IPS-20b (cell line): ENCODE measurements around the gene UNC5A.

Experiments used
- H3K27ac ChIP-seq: one replicate; pipeline ENCODE4 v1.5.1; 2013; ENCODE audit warnings: low read length
- H3K27me3 ChIP-seq: 2 replicates; pipeline ENCODE4 v1.6.1; 2013; ENCODE audit warnings: mild to moderate bottlenecking, low read length, inconsistent platforms; ENCODE audit not compliant: insufficient read depth
- H3K36me3 ChIP-seq: 2 replicates; pipeline ENCODE4 v1.6.1; 2013; ENCODE audit warnings: low read depth, mild to moderate bottlenecking, inconsistent platforms, low read length, moderate library complexity; ENCODE audit not compliant: insufficient read depth
- H3K4me1 ChIP-seq: 2 replicates; pipeline ENCODE4 v1.6.1; 2013; ENCODE audit warnings: mild to moderate bottlenecking, control low read depth, inconsistent platforms, low read length, moderate library complexity; ENCODE audit not compliant: insufficient read depth
- H3K4me3 ChIP-seq: 2 replicates; pipeline ENCODE4 v1.5.1; 2013; ENCODE audit warnings: mild to moderate bottlenecking, low read length, inconsistent platforms
- H3K9ac ChIP-seq: 2 replicates; pipeline ENCODE4 v1.6.1; 2013; ENCODE audit warnings: low read depth, mild to moderate bottlenecking, inconsistent platforms, low read length, moderate library complexity
- H3K9me3 ChIP-seq: 2 replicates; pipeline ENCODE4 v1.6.1; 2013; ENCODE audit warnings: mild to moderate bottlenecking, low read depth, low read length, inconsistent platforms; ENCODE audit not compliant: insufficient read depth

UNC5A gene

DNA sequence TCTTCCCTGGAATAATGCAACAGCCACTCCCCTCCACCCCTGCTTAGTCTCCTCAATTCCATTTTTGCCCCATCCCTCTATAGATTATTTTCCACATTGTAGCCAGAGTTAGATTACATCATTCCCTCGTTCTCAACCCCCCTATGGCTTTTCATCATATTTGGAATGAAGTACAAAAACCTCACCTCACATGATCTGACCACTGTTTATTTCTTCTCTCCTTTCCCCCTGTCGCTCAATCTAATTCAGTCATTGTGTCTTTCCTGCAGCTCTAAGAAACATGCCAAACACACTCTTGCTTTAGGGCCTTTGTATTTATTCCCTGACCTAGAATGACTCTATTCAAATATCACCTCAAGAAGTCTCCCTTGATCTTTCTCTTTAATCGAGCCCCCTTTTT is 111.4 kb downstream of the UNC5A start:
- peaks cover 12% of the 10 kb centered on the region; the same call in 1 of the 2 replicates for H3K36me3 ChIP-seq

DNA sequence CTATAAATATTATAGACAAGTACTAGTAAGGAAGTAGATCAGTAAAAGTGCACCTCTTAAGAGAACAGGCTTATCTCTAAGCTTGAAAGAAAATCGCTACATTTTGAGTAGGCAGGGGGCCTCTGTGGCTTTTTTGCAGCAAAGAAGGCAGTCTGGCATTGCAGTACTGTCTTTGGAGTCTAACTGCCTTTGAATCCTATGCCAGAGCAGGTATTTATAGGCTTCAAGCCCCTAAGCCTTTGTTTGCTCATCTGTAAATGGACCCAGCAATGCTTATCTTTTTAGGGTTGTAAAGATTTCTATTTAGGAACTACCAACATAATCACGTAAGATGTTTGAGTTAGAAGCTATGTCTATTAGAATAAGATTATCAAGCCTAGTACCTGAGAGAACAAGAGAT is 112.5 kb downstream of the UNC5A start:
- Histone ChIP-seq H3K36me3 (peaks cover 12% of the 10 kb centered on the region; the same call in 1 of the 2 replicates), H3K9ac (no peak overlapping the region)

More for the DNA sequence above, 111.4 kb downstream of the UNC5A start:
- Histone ChIP-seq H3K4me3 (no peak overlapping the region), H3K27me3 (no peaks in the 10 kb centered on the region), H3K9me3 (no peaks in the 10 kb centered on the region), H3K9ac (no peak overlapping the region), H3K4me1 (no peaks in the 10 kb centered on the region), H3K27ac (no peak overlapping the region)

DNA sequence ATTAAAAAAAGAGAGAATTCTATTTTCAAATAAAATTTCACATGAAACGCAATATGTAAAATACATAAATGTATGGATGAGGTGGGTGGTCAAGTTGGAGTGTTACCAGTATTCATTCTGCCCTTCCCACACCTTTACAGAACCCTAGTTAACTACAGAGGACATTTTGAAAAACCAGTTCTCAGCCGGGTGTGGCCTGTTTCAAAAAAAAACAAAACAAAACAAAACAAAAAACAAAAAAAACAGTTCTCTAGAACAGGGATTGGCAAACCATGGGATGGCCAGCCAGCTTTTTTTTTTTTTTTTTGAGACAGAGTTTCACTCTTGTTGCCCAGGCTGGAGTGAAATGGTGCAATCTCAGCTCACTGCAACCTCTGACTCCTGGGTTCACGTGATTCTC is 117.2 kb downstream of the UNC5A start:
- H3K4me1 ChIP-seq: no peaks in the 10 kb centered on the region
- H3K36me3 ChIP-seq: peaks cover 26% of the 10 kb centered on the region
- H3K9ac ChIP-seq: no peak overlapping the region
- no peaks in the 10 kb centered on the region for H3K9me3 ChIP-seq
- H3K4me3 ChIP-seq: no peak overlapping the region
- H3K27ac ChIP-seq: no peak overlapping the region
- H3K27me3 ChIP-seq: no peaks in the 10 kb centered on the region

More for the DNA sequence above, 112.5 kb downstream of the UNC5A start:
- Histone ChIP-seq H3K9me3 (no peaks in the 10 kb centered on the region), H3K27me3 (no peaks in the 10 kb centered on the region), H3K4me3 (no peak overlapping the region), H3K27ac (no peak overlapping the region), H3K4me1 (no peaks in the 10 kb centered on the region)

DNA sequence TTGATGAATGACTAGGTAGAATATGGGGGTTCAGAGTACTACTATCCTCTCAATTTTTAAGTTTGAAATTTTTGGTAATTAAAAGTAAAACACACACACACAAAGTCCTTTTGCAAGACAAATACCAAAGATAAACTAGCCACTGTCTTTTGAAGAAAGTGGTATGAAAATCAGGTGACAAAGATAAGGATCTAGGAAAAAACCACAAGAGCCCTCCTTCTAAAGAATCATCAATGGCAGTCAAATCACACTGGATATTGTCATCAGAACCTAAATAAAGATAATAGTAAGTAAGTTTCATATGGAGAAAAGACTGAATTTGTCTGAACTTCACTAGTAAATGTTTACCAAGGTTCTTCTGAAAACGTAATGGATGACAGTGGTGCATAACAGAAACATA is 119.3 kb downstream of the UNC5A start:
- no peak overlapping the region for H3K4me3 ChIP-seq
- H3K4me1 ChIP-seq: no peaks in the 10 kb centered on the region
- H3K27ac ChIP-seq: no peak overlapping the region
- H3K9me3 ChIP-seq: no peaks in the 10 kb centered on the region
- H3K9ac ChIP-seq: no peak overlapping the region
- no peaks in the 10 kb centered on the region for H3K27me3 ChIP-seq
- H3K36me3 ChIP-seq: peaks cover 34% of the 10 kb centered on the region
